Caco-2 (cell line): ENCODE results near the gene ATOX1. TPM values are rescaled to one million over a fixed set of nuclear protein-coding genes. Genes with fewer than 3 reads are reported as not detected.

Experiments
- BruUV-seq: library from RNA; stranded (reverse); fragments of 400-500 nt; replicated peaks from 2 replicates; lab custom pipeline; 2021; lab: Mats Ljungman, UMichigan
- CTCF ChIA-PET: fragments of 300-600 bp; sonication (Branson Sonifier 250); formaldehyde crosslinking; loops from one replicate; lab custom pipeline; 2022; ENCODE audit warnings: antibody characterized with exemption; lab: Charles Lee
- POLR2A ChIA-PET: fragments of 300-600 bp; sonication (Branson Sonifier 250); formaldehyde crosslinking; loops from one replicate; lab custom pipeline; 2022; ENCODE audit warnings: antibody characterized with exemption; lab: Charles Lee
- DNase-seq, 2 experiments: peaks; one replicate each; pipeline versions ENCODE4 v3.0.0 to v3.0.0-alpha.2; 2020 to 2022
- H3K27me3 ChIP-seq: replicated peaks from 2 replicates; pipeline ENCODE4 v1.6.0; 2011; ENCODE audit warnings: low read length; ENCODE audit not compliant: control insufficient read depth, insufficient read depth
- H3K36me3 ChIP-seq: 2 replicates; pipeline ENCODE4 v1.5.1; 2011; ENCODE audit warnings: low read length; ENCODE audit not compliant: control insufficient read depth, insufficient read depth
- H3K4me1 ChIP-seq: fragments of 250-450 bp; sonication (Bioruptor Pico); 2 replicates; pipeline ENCODE4 v1.5.1; 2020; ENCODE audit warnings: mild to moderate bottlenecking
- H3K4me3 ChIP-seq: 2 replicates; pipeline ENCODE4 v1.5.1; 2011; ENCODE audit warnings: low read depth, mild to moderate bottlenecking, control low read depth, low read length
- H3K9me3 ChIP-seq: fragments of 250-450 bp; sonication (Bioruptor Pico); 2 replicates; pipeline ENCODE4 v1.5.1; 2020; ENCODE audit warnings: mild to moderate bottlenecking, moderate library complexity
- H3K27ac Mint-ChIP-seq: one replicate; pipeline ENCODE4 v1.8.0; 2022; ENCODE audit warnings: mixed read lengths; ENCODE audit not compliant: unreplicated experiment
- H3K27me3 Mint-ChIP-seq: one replicate; pipeline ENCODE4 v1.8.0; 2022; ENCODE audit warnings: mixed read lengths; ENCODE audit not compliant: insufficient read depth, unreplicated experiment
- H3K36me3 Mint-ChIP-seq: one replicate; pipeline ENCODE4 v1.8.0; 2022; ENCODE audit warnings: mild to moderate bottlenecking, mixed read lengths; ENCODE audit not compliant: insufficient read depth, unreplicated experiment
- H3K4me1 Mint-ChIP-seq: one replicate; pipeline ENCODE4 v1.8.0; 2022; ENCODE audit warnings: low read depth, mixed read lengths; ENCODE audit not compliant: unreplicated experiment
- H3K4me3 Mint-ChIP-seq: one replicate; pipeline ENCODE4 v1.8.0; 2022; ENCODE audit warnings: mild to moderate bottlenecking, moderate library complexity, mixed read lengths; ENCODE audit not compliant: unreplicated experiment
- H3K9me3 Mint-ChIP-seq: one replicate; pipeline ENCODE4 v1.8.0; 2022; ENCODE audit warnings: mixed read lengths; ENCODE audit not compliant: unreplicated experiment
- CTCF ChIP-seq, 2 experiments: fragments of 200-600 bp in 1 of 2; IDR thresholded peaks; 1 replicate in 1 of 2; 2 replicates in 1 of 2; pipeline versions ENCODE4 v1.5.1 to v1.8.0; 2011 to 2022; ENCODE audit warnings: antibody characterized with exemption in 1 of 2, control low read depth in 1 of 2, inconsistent platforms in 1 of 2, low read depth in 1 of 2, low read length in 1 of 2, mild to moderate bottlenecking in 1 of 2, moderate library complexity in 1 of 2; ENCODE audit not compliant: insufficient read depth in 1 of 2, severe bottlenecking in 1 of 2, unreplicated experiment in 1 of 2
- intact Hi-C: fragments of 100-400 bp; cut with micrococcal nuclease; formaldehyde crosslinking; loops from one replicate; pipeline ENCODE4 v1.10.0; 2022; ENCODE audit not compliant: unreplicated experiment
- total RNA-seq: library from RNA; stranded (reverse); gene quantifications from 2 replicates; pipeline ENCODE4 v1.2.3, GENCODE V29; 2022

Gene ATOX1
- total RNA-seq, 1 experiment from 2014 or later = 135 TPM

DNA sequence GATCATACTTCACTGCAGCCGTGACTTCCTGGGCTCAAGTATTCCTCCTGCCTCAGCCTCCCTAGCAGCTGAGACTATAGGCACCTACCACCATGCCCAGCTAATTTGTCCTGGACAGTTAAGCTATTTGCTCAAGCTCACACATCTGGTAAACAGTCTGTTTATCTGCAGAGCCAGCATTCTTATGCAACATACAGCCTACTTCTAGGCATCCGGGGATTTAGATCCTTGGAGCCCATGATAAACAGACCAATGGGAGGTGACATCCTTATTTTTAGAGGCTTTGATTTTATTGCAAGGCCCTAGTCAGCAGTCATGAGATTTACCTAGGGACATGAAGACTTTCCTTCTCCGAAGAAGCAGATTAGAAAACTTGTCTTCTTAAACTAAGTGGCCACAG is 21.0 kb downstream of the ATOX1 start:
- no peaks in the 10 kb centered on the region for H3K36me3 ChIP-seq
- H3K4me3 Mint-ChIP-seq = no peak overlapping the region
- H3K4me1 Mint-ChIP-seq = peaks cover 8% of the 10 kb centered on the region
- DNase-seq = no peak
- intact Hi-C loops = no loop called here
- H3K36me3 Mint-ChIP-seq = peaks cover 10% of the 10 kb centered on the region
- no peaks in the 10 kb centered on the region for H3K9me3 Mint-ChIP-seq
- no TSS peak for BruUV-seq
- H3K4me1 ChIP-seq = peaks cover 15% of the 10 kb centered on the region
- H3K9me3 ChIP-seq = no peaks in the 10 kb centered on the region
- CTCF ChIA-PET = interaction anchor here (0.6 kb wide), 1 partner anchor 406 kb away, joined by 4 read pairs; no protein-coding TSS in a partner anchor
- POLR2A ChIA-PET = no interaction called here
- no peak overlapping the region for H3K4me3 ChIP-seq
- H3K27me3 ChIP-seq = no peaks in the 10 kb centered on the region
- H3K27me3 Mint-ChIP-seq = no peaks in the 10 kb centered on the region
- H3K27ac Mint-ChIP-seq = no peak overlapping the region
- TF ChIP-seq CTCF (IDR thresholded peaks at IDR 0.05; ENCODE audit: insufficient read depth in 1 of 2, low read depth in 1 of 2, low read length in 1 of 2, severe bottlenecking in 1 of 2, unreplicated experiment in 1 of 2) = no peak

DNA sequence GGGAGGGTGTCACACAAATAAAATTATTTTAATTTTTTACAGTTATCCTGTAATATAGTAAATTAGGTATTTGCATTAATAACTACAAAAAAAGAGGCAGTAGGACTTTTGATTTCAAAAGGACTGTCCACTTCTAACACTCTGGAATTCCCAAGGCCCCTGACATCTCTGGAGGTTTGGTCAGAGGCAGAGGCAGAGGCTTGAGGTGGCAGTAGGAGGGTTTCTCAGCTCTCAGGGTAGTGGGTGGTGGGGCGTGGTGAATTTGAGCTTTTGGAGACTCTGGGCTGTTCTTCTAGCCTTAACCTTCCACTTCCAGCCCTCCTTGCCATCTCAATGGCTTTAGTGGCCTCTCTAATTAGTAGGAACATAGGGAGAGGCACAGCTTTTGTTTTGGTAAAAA is 22.8 kb downstream of the ATOX1 start:
- ChIA-PET POLR2A (no interaction called here), CTCF (no interaction called here)
- no peaks in the 10 kb centered on the region for H3K36me3 ChIP-seq
- Mint-ChIP-seq H3K9me3 (no peaks in the 10 kb centered on the region), H3K4me1 (peaks cover 8% of the 10 kb centered on the region), H3K4me3 (no peak overlapping the region), H3K27me3 (no peaks in the 10 kb centered on the region), H3K36me3 (peaks cover 3% of the 10 kb centered on the region), H3K27ac (no peak overlapping the region)
- DNase-seq = no peak
- BruUV-seq = no TSS peak
- H3K4me1 ChIP-seq = peaks cover 12% of the 10 kb centered on the region
- no peak for TF ChIP-seq CTCF (IDR thresholded peaks at IDR 0.05; ENCODE audit: insufficient read depth in 1 of 2, low read depth in 1 of 2, low read length in 1 of 2, severe bottlenecking in 1 of 2, unreplicated experiment in 1 of 2)
- H3K4me3 ChIP-seq = no peak overlapping the region
- peaks cover 3% of the 10 kb centered on the region for H3K9me3 ChIP-seq
- intact Hi-C loops = no loop called here
- no peaks in the 10 kb centered on the region for H3K27me3 ChIP-seq

DNA sequence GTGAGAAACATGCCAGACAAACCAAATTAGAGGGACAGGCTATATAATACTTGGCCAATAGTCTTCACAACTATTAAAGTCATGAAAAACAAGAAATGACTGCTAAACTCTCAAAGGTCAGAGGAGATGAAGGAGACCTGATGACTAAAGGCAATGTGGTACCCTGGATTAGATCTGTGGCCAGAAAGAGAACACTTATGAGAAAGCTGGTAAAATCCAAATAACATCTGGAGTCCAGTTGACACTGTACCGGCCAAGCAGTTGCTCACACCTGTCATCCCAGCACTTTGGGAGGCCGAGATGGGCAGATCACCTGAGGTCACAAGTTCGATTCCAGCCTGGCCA is 24.4 kb downstream of the ATOX1 start:
- intact Hi-C loops = no loop called here
- no peak overlapping the region for H3K4me3 Mint-ChIP-seq
- TF ChIP-seq CTCF (IDR thresholded peaks at IDR 0.05; ENCODE audit: insufficient read depth in 1 of 2, low read depth in 1 of 2, low read length in 1 of 2, severe bottlenecking in 1 of 2, unreplicated experiment in 1 of 2) = no peak
- H3K27ac Mint-ChIP-seq = no peak overlapping the region
- POLR2A ChIA-PET = no interaction called here
- H3K9me3 ChIP-seq = peaks cover 19% of the 10 kb centered on the region
- CTCF ChIA-PET = no interaction called here
- H3K4me1 ChIP-seq = 0 out of 2 replicates have a peak, but pooled peaks cover 6% of the 10 kb centered on the region
- H3K36me3 ChIP-seq = no peaks in the 10 kb centered on the region
- H3K27me3 ChIP-seq = no peaks in the 10 kb centered on the region
- no TSS peak for BruUV-seq
- no peaks in the 10 kb centered on the region for H3K4me1 Mint-ChIP-seq
- no peak overlapping the region for H3K4me3 ChIP-seq
- DNase-seq = no peak
- no peaks in the 10 kb centered on the region for H3K9me3 Mint-ChIP-seq
- peaks cover 7% of the 10 kb centered on the region for H3K36me3 Mint-ChIP-seq
- no peaks in the 10 kb centered on the region for H3K27me3 Mint-ChIP-seq
